ENCODE results near the gene INPP5A. TPM values are rescaled to one million over a fixed set of nuclear protein-coding genes. Genes with fewer than 3 reads are reported as not detected.

The INPP5A gene
- total and polyA plus RNA-seq, 2 of the 13 experiments (the other 11 are each of a cell fraction or from before 2014, with no cell fraction given) = 17.5 to 37.9 TPM

DNA sequence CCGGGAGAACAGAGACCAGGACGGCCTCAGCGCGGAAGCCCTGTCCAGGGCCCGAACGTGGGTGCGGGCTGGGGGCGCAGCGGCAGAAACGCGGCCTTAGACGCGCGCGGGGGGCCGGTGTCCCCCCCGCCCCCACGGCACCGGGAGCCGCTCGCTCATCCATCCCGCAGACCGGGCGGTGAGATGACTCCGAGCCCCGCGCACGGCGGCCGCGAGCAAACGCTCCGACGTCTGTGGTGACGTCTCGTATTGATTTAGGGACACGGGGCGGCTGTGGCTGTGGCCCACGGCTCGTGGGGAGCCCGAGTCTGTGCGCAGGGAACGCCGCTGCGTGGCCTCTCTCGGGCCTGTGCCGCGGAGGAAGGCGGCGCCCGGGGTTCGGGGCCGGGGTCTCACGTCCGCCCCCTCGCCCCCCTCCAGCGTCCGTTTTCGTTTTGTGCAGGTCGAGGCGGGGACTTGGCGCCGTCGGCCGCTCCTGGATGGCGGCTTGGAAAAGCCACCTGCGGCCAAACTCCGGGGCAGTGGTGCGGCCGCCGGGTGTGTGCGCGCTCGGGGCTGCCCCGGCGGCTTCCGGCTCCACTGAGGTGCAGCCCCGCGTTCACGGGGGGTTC is 249.4 kb downstream of the INPP5A start:
- intact Hi-C loops (cut with micrococcal nuclease; ENCODE audit: unreplicated experiment) = no loop called here
- POLR2A ChIA-PET = no interaction called here
- DNase-seq (ENCODE audit: low spot score) = no peak

DNA sequence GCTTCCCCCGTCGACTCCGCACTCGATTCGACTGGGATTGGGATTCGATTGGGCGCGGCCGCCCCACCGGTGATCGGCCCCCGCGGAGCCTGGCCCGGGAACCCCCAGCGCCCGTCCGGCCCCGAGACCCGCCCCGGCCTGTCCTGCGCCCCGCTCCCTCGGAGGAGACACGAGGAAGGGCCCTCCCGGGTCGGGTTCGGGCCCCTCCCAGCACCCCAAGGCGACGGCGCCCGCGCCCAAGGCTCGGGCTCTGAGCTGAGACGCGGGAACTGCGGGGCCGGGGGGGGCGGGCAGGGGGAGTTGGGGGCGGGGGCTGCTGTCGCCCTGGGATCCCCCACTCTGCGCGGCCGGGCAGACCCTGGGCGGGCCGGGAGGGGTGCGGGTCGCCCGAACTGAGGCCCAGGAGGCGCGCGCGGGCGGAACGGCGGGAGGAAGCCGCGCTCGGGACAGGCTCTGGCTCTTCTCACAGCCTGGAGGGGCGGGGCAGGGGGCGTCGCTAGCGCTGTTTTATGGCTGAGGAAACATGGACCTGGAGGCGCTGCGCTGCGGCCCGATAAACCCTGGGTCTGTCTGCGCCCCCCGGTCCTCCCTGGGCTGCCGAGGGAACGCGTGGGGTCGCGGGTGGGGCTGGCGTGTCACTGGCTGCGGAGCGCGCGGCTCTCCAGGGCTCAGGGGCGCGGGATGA is 250.1 kb downstream of the INPP5A start:
- peak; percentile 27 for ATAC-seq
- H3K4me3 ChIP-seq (replicated peaks in 1 of 3; ENCODE audit: insufficient read depth in 1 of 3, low read depth in 2 of 3, low read length in 3 of 3) = peak overlapping the region in 1 of 3 experiments; percentile 33; a peak in 1 of 6 replicates
- CTCF ChIA-PET (ENCODE audit: low intra/inter-chr PET ratio, low total read pairs) = no interaction called here
- no peak for TF ChIP-seq AGO2 (optimal IDR thresholded peaks at IDR 0.05; ENCODE audit: low read depth, low read length)
- no peak for TF ChIP-seq ZNF678 (CRISPR knock-in tag; IDR thresholded peaks at IDR 0.05)
- TF ChIP-seq ZNF235 (CRISPR knock-in tag; IDR thresholded peaks at IDR 0.05; ENCODE audit: borderline replicate concordance) = no peak
- TF ChIP-seq ZFY (CRISPR knock-in tag; IDR thresholded peaks at IDR 0.05) = no peak
- no peak for TF ChIP-seq ZMYM3 (CRISPR knock-in tag; IDR thresholded peaks at IDR 0.05)
- TF ChIP-seq, protein P1, sequence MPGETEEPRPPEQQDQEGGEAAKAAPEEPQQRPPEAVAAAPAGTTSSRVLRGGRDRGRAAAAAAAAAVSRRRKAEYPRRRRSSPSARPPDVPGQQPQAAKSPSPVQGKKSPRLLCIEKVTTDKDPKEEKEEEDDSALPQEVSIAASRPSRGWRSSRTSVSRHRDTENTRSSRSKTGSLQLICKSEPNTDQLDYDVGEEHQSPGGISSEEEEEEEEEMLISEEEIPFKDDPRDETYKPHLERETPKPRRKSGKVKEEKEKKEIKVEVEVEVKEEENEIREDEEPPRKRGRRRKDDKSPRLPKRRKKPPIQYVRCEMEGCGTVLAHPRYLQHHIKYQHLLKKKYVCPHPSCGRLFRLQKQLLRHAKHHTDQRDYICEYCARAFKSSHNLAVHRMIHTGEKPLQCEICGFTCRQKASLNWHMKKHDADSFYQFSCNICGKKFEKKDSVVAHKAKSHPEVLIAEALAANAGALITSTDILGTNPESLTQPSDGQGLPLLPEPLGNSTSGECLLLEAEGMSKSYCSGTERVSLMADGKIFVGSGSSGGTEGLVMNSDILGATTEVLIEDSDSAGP (CRISPR knock-in tag; IDR thresholded peaks at IDR 0.05; ENCODE audit: borderline replicate concordance) = no peak
- no peak for TF ChIP-seq ZSCAN20 (CRISPR knock-in tag; IDR thresholded peaks at IDR 0.05; ENCODE audit: borderline replicate concordance)
- TF ChIP-seq, protein P2, sequence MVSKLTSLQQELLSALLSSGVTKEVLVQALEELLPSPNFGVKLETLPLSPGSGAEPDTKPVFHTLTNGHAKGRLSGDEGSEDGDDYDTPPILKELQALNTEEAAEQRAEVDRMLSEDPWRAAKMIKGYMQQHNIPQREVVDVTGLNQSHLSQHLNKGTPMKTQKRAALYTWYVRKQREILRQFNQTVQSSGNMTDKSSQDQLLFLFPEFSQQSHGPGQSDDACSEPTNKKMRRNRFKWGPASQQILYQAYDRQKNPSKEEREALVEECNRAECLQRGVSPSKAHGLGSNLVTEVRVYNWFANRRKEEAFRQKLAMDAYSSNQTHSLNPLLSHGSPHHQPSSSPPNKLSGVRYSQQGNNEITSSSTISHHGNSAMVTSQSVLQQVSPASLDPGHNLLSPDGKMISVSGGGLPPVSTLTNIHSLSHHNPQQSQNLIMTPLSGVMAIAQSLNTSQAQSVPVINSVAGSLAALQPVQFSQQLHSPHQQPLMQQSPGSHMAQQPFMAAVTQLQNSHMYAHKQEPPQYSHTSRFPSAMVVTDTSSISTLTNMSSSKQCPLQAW (CRISPR knock-in tag; IDR thresholded peaks at IDR 0.05) = no peak
- TF ChIP-seq KLF15 (CRISPR knock-in tag; IDR thresholded peaks at IDR 0.05; ENCODE audit: borderline replicate concordance) = no peak
- TF ChIP-seq CBX5 (CRISPR knock-in tag; IDR thresholded peaks at IDR 0.05; ENCODE audit: borderline replicate concordance) = no peak
- TF ChIP-seq NFATC3 (CRISPR knock-in tag; IDR thresholded peaks at IDR 0.05) = no peak

More for the DNA sequence above, 249.4 kb downstream of the INPP5A start:
- FAIRE-seq = no peak
- H3K4me3 ChIP-seq (replicated peaks in 1 of 3; ENCODE audit: insufficient read depth in 1 of 3, low read depth in 2 of 3, low read length in 3 of 3) = peak overlapping the region in 1 of 3 experiments; percentile 33; a peak in 1 of 6 replicates
- no peaks in the 10 kb centered on the region for H4K20me1 ChIP-seq (ENCODE audit: insufficient read depth, low read length)
- CTCF ChIA-PET (ENCODE audit: low intra/inter-chr PET ratio, low total read pairs) = no interaction called here
- peak overlapping the region; percentile 27; the same call in 1 of the 2 replicates for H3K4me2 ChIP-seq (ENCODE audit: low read depth, low read length)
- ATAC-seq = no peak
- no peaks in the 10 kb centered on the region for H3K79me2 ChIP-seq (ENCODE audit: insufficient read depth, low read length)
- H2AFZ ChIP-seq (ENCODE audit: low read length) = no peak overlapping the region
- no peaks in the 10 kb centered on the region for H3K4me1 ChIP-seq (ENCODE audit: insufficient read depth, low read length)
- TF ChIP-seq ZSCAN12 (CRISPR knock-in tag; IDR thresholded peaks at IDR 0.05) (no peak), CENPT (CRISPR knock-in tag; IDR thresholded peaks at IDR 0.05; ENCODE audit: low read depth) (no peak), AKAP8 (CRISPR knock-in tag; IDR thresholded peaks at IDR 0.05) (0 out of 2 replicates have a peak, but pooled peaks have one; percentile 32), DNMT1 (CRISPR knock-in tag; IDR thresholded peaks at IDR 0.05) (no peak), EZH2 (conservative IDR thresholded peaks at IDR 0.05; ENCODE audit: low read depth, low read length) (0 out of 2 replicates have a peak, but pooled peaks have one; percentile 49), HNF4G (IDR thresholded peaks at IDR 0.05; ENCODE audit: borderline replicate concordance, low read depth, low read length) (no peak), HNF4G (CRISPR knock-in tag; IDR thresholded peaks at IDR 0.05; ENCODE audit: borderline replicate concordance, low read depth) (no peak)
- WGBS (ENCODE audit: low lambda C conversion rate) = 30% methylated on average over 18 of the region's 80 CpGs
- no peaks in the 10 kb centered on the region for H3K9me3 ChIP-seq (ENCODE audit: low read length)
- BruUV-seq (replicated peaks) = no TSS peak
- H3K36me3 ChIP-seq (replicated peaks in 1 of 2; ENCODE audit: control insufficient read depth in 1 of 2, insufficient read depth in 2 of 2, low read length in 2 of 2) = no peaks in the 10 kb centered on the region; a peak in 2 of 5 replicates
- H3K9ac ChIP-seq (ENCODE audit: insufficient read depth, low read depth, low read length) = no peak overlapping the region
- in situ Hi-C loops (cut with HindIII; ENCODE audit: extremely low pct_ligation_motif_present, low pct_unique_long_range_greater_than_20kb) = no loop called here
- H3K27me3 ChIP-seq (ENCODE audit: control insufficient read depth in 1 of 2, insufficient read depth in 2 of 2, low read length in 2 of 2) = peaks cover 9 to 45% of the 10 kb centered on the region in 2 experiments; a peak in 4 of 5 replicates
- H3K27ac ChIP-seq (ENCODE audit: extremely low read length, insufficient read depth, low read length) = no peak overlapping the region

More for the DNA sequence above, 250.1 kb downstream of the INPP5A start:
- WGBS (ENCODE audit: low lambda C conversion rate) = 35% methylated on average over 32 of the region's 80 CpGs
- POLR2A ChIA-PET = no interaction called here
- DNase-seq (ENCODE audit: low spot score) (no peak), FAIRE-seq (no peak)
- Histone ChIP-seq H3K4me1 (ENCODE audit: insufficient read depth, low read length) (no peaks in the 10 kb centered on the region), H4K20me1 (ENCODE audit: insufficient read depth, low read length) (no peaks in the 10 kb centered on the region), H2AFZ (ENCODE audit: low read length) (no peak overlapping the region), H3K27me3 (ENCODE audit: control insufficient read depth in 1 of 2, insufficient read depth in 2 of 2, low read length in 2 of 2) (peaks cover 9 to 45% of the 10 kb centered on the region in 2 experiments; a peak in 4 of 5 replicates), H3K27ac (ENCODE audit: extremely low read length, insufficient read depth, low read length) (no peak overlapping the region), H3K79me2 (ENCODE audit: insufficient read depth, low read length) (no peaks in the 10 kb centered on the region), H3K9ac (ENCODE audit: insufficient read depth, low read depth, low read length) (no peak overlapping the region), H3K4me2 (ENCODE audit: low read depth, low read length) (peak overlapping the region; percentile 27; the same call in 1 of the 2 replicates), H3K9me3 (ENCODE audit: low read length) (no peaks in the 10 kb centered on the region), H3K36me3 (replicated peaks in 1 of 2; ENCODE audit: control insufficient read depth in 1 of 2, insufficient read depth in 2 of 2, low read length in 2 of 2) (no peaks in the 10 kb centered on the region)
- no TSS peak for BruUV-seq (replicated peaks)
- intact Hi-C loops (cut with micrococcal nuclease; ENCODE audit: unreplicated experiment) = no loop called here
- in situ Hi-C loops (cut with HindIII; ENCODE audit: extremely low pct_ligation_motif_present, low pct_unique_long_range_greater_than_20kb) = no loop called here

Measured in HepG2 (cell line).